Activated CD4-positive, alpha-beta T cell treated with anti-CD3 and anti-CD28 coated beads, Interleukin-2, Interleukin-4, amounts not matched to agents 100 ng/mL and 50 ng/mL, durations not matched to agents 16 hours and 8 hours (primary cell): Measurements from ENCODE around the gene LAMC3.

Source experiments
- DNase-seq: peaks from one replicate; pipeline ENCODE4 v3.0.0-alpha.2; 2020; ENCODE audit warnings: low spot score

Gene LAMC3

GRCh38 chr9:131080589-131080988 is 71.6 kb downstream of the LAMC3 start:
- no peak for DNase-seq

DNA sequence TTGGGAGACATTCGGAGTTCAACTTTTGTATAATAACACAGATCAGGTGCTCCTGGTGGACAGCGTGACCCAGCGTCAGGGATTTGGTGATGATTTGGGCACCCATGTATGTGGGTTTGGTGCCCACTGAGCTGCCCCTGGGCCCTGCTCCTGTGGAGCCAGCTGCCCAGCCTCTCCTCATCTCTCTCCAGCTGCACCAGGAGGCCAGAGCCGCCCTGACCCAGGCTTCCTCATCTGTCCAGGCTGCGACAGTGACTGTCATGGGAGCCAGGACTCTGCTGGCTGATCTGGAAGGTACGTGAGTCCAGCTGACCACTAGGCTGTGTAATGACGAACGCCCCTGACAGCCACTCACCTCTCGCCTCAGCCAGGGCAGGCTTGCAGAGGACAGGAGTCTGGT is 72.9 kb downstream of the LAMC3 start:
- DNase-seq: no peak

GRCh38 chr9:131082774-131083512 is 74.0 kb downstream of the LAMC3 start:
- no peak for DNase-seq

GRCh38 chr9:131084661-131085369 is 75.8 kb downstream of the LAMC3 start:
- no peak for DNase-seq

GRCh38 chr9:131085370-131086122 is 76.6 kb downstream of the LAMC3 start:
- no peak for DNase-seq

GRCh38 chr9:131087354-131087893 is 78.5 kb downstream of the LAMC3 start:
- DNase-seq: no peak

DNA sequence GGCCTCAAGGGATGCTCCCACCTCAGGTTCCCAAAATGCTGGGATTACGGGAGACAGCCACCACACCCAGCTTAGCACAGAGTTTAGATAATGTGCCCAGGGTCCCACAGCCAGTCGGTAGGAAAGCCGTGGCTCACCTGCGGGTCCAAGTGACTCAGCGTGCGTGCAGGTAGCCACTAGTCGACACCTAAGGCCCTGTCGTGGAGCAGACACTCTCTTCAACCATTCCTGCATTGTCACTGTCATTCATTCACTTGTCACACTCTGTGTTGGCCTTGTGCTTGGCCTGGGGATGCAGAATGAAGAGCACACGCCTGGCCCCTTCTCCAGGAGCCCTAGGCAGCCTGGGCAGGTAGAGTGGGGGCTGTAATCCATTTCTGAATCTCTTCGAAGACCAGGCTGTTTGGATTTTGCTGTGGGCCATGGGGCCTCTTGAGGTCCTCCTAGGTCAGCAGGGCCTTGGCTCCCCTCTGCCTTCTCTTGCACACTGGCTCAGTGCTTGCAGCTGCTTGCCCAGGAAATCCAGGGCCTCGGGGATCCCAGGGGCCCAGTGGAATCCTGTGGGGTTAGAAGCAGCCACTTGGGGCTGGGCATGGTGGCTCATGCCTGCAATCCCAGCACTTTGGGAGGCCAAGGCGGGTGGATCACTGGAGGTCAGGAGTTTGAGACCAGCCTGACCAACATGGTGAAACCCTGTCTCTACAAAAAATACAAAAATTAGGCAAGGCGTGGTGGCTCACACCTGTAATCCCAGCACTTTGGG is 81.2 kb downstream of the LAMC3 start:
- no peak for DNase-seq

DNA sequence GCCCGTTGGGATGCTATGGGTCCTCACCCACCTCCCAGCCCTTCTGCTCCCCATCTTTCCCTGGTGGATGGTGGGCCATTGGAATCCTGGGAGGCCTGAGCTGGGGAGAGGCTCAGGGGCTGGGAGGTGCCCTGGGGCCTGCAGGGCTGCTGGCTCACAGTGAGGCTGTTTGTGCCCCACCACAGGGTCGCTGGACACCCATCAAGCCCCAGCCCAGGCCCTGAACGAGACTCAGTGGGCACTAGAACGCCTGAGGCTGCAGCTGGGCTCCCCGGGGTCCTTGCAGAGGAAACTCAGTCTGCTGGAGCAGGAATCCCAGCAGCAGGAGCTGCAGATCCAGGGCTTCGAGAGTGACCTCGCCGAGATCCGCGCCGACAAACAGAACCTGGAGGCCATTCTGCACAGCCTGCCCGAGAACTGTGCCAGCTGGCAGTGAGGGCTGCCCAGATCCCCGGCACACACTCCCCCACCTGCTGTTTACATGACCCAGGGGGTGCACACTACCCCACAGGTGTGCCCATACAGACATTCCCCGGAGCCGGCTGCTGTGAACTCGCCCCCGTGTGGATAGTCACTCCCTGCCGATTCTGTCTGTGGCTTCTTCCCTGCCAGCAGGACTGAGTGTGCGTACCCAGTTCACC is 82.5 kb downstream of the LAMC3 start:
- DNase-seq: no peak

DNA sequence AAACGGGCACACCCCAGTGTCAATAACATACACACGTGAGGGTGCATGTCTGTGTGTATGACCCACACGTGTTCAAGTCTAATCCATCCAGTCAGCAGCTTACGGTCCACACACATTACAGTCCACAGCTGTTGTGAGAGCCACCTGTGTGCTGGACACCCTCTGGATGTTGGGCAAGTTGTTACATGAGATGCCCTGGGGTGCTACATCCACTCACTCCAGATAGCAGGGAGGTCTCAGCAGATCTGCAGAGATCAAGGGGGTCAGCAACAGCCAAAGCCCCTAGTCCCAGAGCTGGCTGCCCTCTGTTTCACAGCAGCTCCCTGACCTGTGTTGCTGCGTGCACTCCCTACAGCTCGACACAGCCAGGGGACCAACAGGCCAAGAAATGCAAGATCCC is 83.1 kb downstream of the LAMC3 start:
- DNase-seq: no peak

GRCh38 chr9:131092548-131093440 is 83.8 kb downstream of the LAMC3 start:
- DNase-seq: no peak

DNA sequence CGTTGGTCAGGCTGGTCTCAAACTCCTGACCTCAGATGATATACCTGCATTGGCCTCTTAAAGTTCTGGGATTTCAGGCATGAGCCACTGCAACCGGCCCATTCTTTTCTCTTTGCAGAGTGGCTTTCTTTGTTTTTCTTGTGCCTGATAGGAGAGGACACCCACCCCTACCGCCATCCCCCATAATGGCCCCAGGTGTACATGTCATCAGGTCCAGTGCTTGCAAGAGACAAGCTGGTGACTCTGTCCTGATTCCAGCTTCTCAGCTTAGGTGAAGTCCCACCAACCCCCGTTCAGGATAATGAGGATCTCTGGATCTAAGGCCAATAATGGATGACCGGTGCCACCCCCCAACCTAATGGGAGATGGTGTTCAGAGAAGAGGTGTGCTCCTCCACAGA is 85.0 kb downstream of the LAMC3 start:
- no peak for DNase-seq

GRCh38 chr9:131094622-131095021 is 85.6 kb downstream of the LAMC3 start:
- DNase-seq: no peak

- no peak for DNase-seq
Measured at GRCh38 chr9:131095666-131096268, 86.8 kb downstream of the LAMC3 start.

- no peak for DNase-seq
Measured at GRCh38 chr9:131096269-131097125, 87.5 kb downstream of the LAMC3 start, which contains the start of gene AIF1L. Gene AIF1L (plus strand): TSS chr9:131096531. CDS start chr9:131096630, 99 bp downstream.

GRCh38 chr9:131097126-131097947 is 88.4 kb downstream of the LAMC3 start:
- DNase-seq: no peak

DNA sequence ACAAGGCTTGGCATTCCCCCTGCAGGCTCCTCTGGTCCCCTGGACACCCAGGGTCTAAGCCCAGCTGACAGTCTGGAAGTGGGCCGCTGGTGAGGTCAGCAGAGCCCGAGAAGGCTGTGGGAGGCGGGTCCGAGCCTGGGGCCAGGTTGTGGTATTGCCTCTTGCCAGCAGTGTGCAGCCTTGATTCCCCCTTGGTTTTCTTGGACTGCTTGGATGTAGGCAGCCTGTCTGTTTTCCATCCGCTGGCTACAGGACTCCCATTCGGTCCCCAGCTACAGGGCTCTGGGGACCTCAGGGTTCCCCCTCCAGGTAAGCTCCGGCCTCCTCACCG is 88.9 kb downstream of the LAMC3 start:
- DNase-seq: no peak

- no peak for DNase-seq
Measured at GRCh38 chr9:131098391-131099101, 89.6 kb downstream of the LAMC3 start.
